Omental fat pad (tissue), 4 donors: ENCODE data around the gene CCDC187. TPM values are rescaled to one million over a fixed set of nuclear protein-coding genes. Genes with fewer than 3 reads are reported as not detected.

Source experiments
- ATAC-seq: fragments of 150-250 bp; one replicate; pipeline ENCODE4 v1.9.1; 2016; ENCODE audit warnings: mild to moderate bottlenecking, moderate library complexity; ENCODE audit not compliant: low FRiP score
- DNase-seq: peaks from one replicate; pipeline ENCODE4 v3.0.0-alpha.2; 2019; ENCODE audit warnings: low spot score
- CTCF ChIP-seq, 3 donors: fragments of 450-650 bp; IDR thresholded peaks; one replicate each; pipeline ENCODE4 v1.5.1; 2016 to 2017; ENCODE audit warnings: antibody characterized with exemption in 3 of 3, mild to moderate bottlenecking in 3 of 3, moderate library complexity in 2 of 3
- total RNA-seq, 4 donors: library from RNA; depleted of rRNA; stranded (reverse); fragments of >200 nt; gene quantifications; one replicate each; pipeline ENCODE4 v1.1.0, GENCODE V29; 2016

Gene CCDC187
- total RNA-seq, 4 donors from 2014 or later: not detected

GRCh38 chr9:136231478-136232297 lies 72.2 kb downstream of the CCDC187 start:
- no peak for DNase-seq
- ATAC-seq: no peak
- TF ChIP-seq CTCF (IDR thresholded peaks at IDR 0.05): no peak

- TF ChIP-seq CTCF (IDR thresholded peaks at IDR 0.05): no peak
- no peak for ATAC-seq
- DNase-seq: no peak
These were observed 73.1 kb downstream of the CCDC187 start for GRCh38 chr9:136230773-136231172.

GRCh38 chr9:136230365-136230764 lies 73.5 kb downstream of the CCDC187 start:
- no peak for TF ChIP-seq CTCF (IDR thresholded peaks at IDR 0.05)

GRCh38 chr9:136229096-136230065 lies 74.5 kb downstream of the CCDC187 start:
- DNase-seq: no peak
- no peak for TF ChIP-seq CTCF (IDR thresholded peaks at IDR 0.05)
- no peak for ATAC-seq

More at GRCh38 chr9:136230365-136230764, 73.5 kb downstream of the CCDC187 start:
- DNase-seq (no peak), ATAC-seq (no peak)

- no peak for TF ChIP-seq CTCF (IDR thresholded peaks at IDR 0.05)
- ATAC-seq (no peak), DNase-seq (no peak)
These were observed 75.6 kb downstream of the CCDC187 start for GRCh38 chr9:136228107-136228875.

- no peak for TF ChIP-seq CTCF (IDR thresholded peaks at IDR 0.05)
- DNase-seq (no peak), ATAC-seq (no peak)
These were observed 77.0 kb downstream of the CCDC187 start for GRCh38 chr9:136226680-136227407.
